Hematopoietic multipotent progenitor cell treated with erythropoietin and hydrocortisone succinate and interleukin-3 and kit ligand, for 4 days (in vitro differentiated cells): Measurements from ENCODE around the gene ITPR1.

Experiments used
- DNase-seq: peaks from one replicate; pipeline ENCODE4 v3.0.0-alpha.2; 2015

ITPR1 gene

GRCh38 chr3:4492208-4493013, 737 bp upstream of the ITPR1 start:
- DNase-seq = peak; percentile 75

- peak; percentile 56 for DNase-seq
Observed at GRCh38 chr3:4493941-4494894, 1.1 kb downstream of the ITPR1 start.

- no peak for DNase-seq
Observed at GRCh38 chr3:4494895-4495264, 1.7 kb downstream of the ITPR1 start.

- DNase-seq = peak; percentile 79
Observed at GRCh38 chr3:4495294-4496086, 2.3 kb downstream of the ITPR1 start.

- DNase-seq = no peak
Observed at GRCh38 chr3:4496087-4496452, 2.9 kb downstream of the ITPR1 start.

- DNase-seq = no peak
Observed at GRCh38 chr3:4497005-4497692, 4.0 kb downstream of the ITPR1 start.

GRCh38 chr3:4497843-4498324, 4.7 kb downstream of the ITPR1 start:
- no peak for DNase-seq

GRCh38 chr3:4498446-4498845, 5.3 kb downstream of the ITPR1 start:
- no peak for DNase-seq

- DNase-seq = no peak
Observed at GRCh38 chr3:4501437-4501836, 8.3 kb downstream of the ITPR1 start.

- DNase-seq = no peak
Observed at GRCh38 chr3:4501927-4502326, 8.8 kb downstream of the ITPR1 start.

GRCh38 chr3:4503050-4503449, 9.9 kb downstream of the ITPR1 start:
- peak; percentile 35 for DNase-seq

GRCh38 chr3:4504340-4505261, 11.5 kb downstream of the ITPR1 start:
- DNase-seq = peak; percentile 80

GRCh38 chr3:4505688-4506558, 12.8 kb downstream of the ITPR1 start:
- peak; percentile 68 for DNase-seq

GRCh38 chr3:4506559-4507023, 13.4 kb downstream of the ITPR1 start:
- no peak for DNase-seq

- DNase-seq = peak; percentile 56
Observed at GRCh38 chr3:4507024-4507596, 14.0 kb downstream of the ITPR1 start.

GRCh38 chr3:4508048-4508981, 15.2 kb downstream of the ITPR1 start:
- peak; percentile 57 for DNase-seq

- no peak for DNase-seq
Observed at GRCh38 chr3:4509043-4509442, 15.9 kb downstream of the ITPR1 start.

GRCh38 chr3:4509983-4510755, 17.0 kb downstream of the ITPR1 start:
- DNase-seq = no peak
